A673 (cell line): Measurements from ENCODE around the gene PIERCE2. TPM values are rescaled to one million over a fixed set of nuclear protein-coding genes. Genes with fewer than 3 reads are reported as not detected.

Experiments
- Bru-seq: library from RNA; stranded (reverse); fragments of 400-500 nt; gene quantifications from one replicate; lab custom pipeline; 2021; lab: Mats Ljungman, UMichigan
- BruChase-seq, 2 experiments: library from RNA; stranded (reverse); fragments of 400-500 nt; gene quantifications; one replicate each; lab custom pipeline; 2021; lab: Mats Ljungman, UMichigan
- BruUV-seq: library from RNA; stranded (reverse); fragments of 400-500 nt; replicated peaks from 2 replicates; lab custom pipeline; 2021; lab: Mats Ljungman, UMichigan
- CTCF ChIA-PET: fragments of 300-600 bp; sonication (Branson Sonifier 250); formaldehyde crosslinking; loops from one replicate; lab custom pipeline; 2022; ENCODE audit warnings: antibody characterized with exemption; lab: Charles Lee
- POLR2A ChIA-PET: fragments of 300-600 bp; sonication (Branson Sonifier 250); formaldehyde crosslinking; loops from one replicate; lab custom pipeline; 2022; ENCODE audit warnings: antibody characterized with exemption; ENCODE audit not compliant: low non-redundant PET; lab: Charles Lee
- DNase-seq: peaks from one replicate; pipeline ENCODE4 v3.0.0-alpha.2; 2015; ENCODE audit warnings: low spot score
- H3K27ac ChIP-seq: fragments of 200-600 bp; sonication (generic); 2 replicates; pipeline ENCODE4 v1.5.1; 2016; ENCODE audit warnings: mixed run types, low read depth, mild to moderate bottlenecking, mixed read lengths, antibody characterized with exemption, low read length; ENCODE audit not compliant: poor library complexity, severe bottlenecking
- H3K27me3 ChIP-seq: fragments of 200-600 bp; sonication (generic); replicated peaks from 2 replicates; pipeline ENCODE4 v1.6.1; 2017; ENCODE audit warnings: mixed run types, low read depth, mild to moderate bottlenecking, mixed read lengths, antibody characterized with exemption, low read length; ENCODE audit not compliant: insufficient read depth, poor library complexity
- H3K36me3 ChIP-seq: fragments of 200-600 bp; sonication (generic); 2 replicates; pipeline ENCODE4 v1.6.1; 2016; ENCODE audit warnings: mixed run types, mild to moderate bottlenecking, mixed read lengths, antibody characterized with exemption, low read length; ENCODE audit not compliant: insufficient read depth, poor library complexity, severe bottlenecking
- H3K4me1 ChIP-seq: fragments of 200-600 bp; sonication (generic); 2 replicates; pipeline ENCODE4 v1.6.1; 2017; ENCODE audit warnings: mixed run types, mild to moderate bottlenecking, mixed read lengths, antibody characterized with exemption, low read length; ENCODE audit not compliant: insufficient read depth, poor library complexity, severe bottlenecking
- H3K4me3 ChIP-seq: fragments of 200-600 bp; sonication (generic); 2 replicates; pipeline ENCODE4 v1.5.1; 2016; ENCODE audit warnings: low read depth, mixed run types, mild to moderate bottlenecking, mixed read lengths, low read length; ENCODE audit not compliant: poor library complexity, severe bottlenecking
- H3K9me3 ChIP-seq: fragments of 200-600 bp; sonication (generic); 2 replicates; pipeline ENCODE4 v1.6.1; 2016; ENCODE audit warnings: mixed run types, low read depth, mild to moderate bottlenecking, mixed read lengths, antibody characterized with exemption, low read length; ENCODE audit not compliant: poor library complexity, severe bottlenecking
- CTCF ChIP-seq: fragments of 300-800, 200-600 bp; sonication (generic); conservative IDR thresholded peaks from 2 replicates; pipeline ENCODE4 v1.5.1; 2017; ENCODE audit warnings: low read depth, mild to moderate bottlenecking, antibody characterized with exemption, low read length, moderate library complexity, mixed read lengths
- EZH2 ChIP-seq: fragments of 200-600 bp; sonication (generic); IDR thresholded peaks from 2 replicates; pipeline ENCODE4 v1.6.1; 2017; ENCODE audit warnings: borderline replicate concordance, low read depth, mild to moderate bottlenecking, mixed read lengths, antibody characterized with exemption, low read length; ENCODE audit not compliant: poor library complexity, severe bottlenecking
- intact Hi-C: fragments of 100-400 bp; cut with micrococcal nuclease; formaldehyde crosslinking; loops from one replicate; pipeline ENCODE4 v1.10.0; 2022; ENCODE audit not compliant: unreplicated experiment
- long read RNA-seq: library from polyadenylated mRNA; stranded (forward); transcript quantifications from one replicate; pipeline ENCODE4 v2.0.0, GENCODE V29; 2022
- total RNA-seq: library from RNA; stranded (reverse); gene quantifications from 2 replicates; pipeline ENCODE4 v1.2.3, GENCODE V29; 2021

The PIERCE2 gene
- total RNA-seq (0.86 and 1.7 TPM in 2 replicates), Bru-seq, nascent RNA (percentile 38 among the genes with signal in this experiment), BruChase-seq, experiment 1, labeled RNA remaining after a 2-hour chase (percentile 31 among the genes with signal in this experiment), BruChase-seq, experiment 2, labeled RNA remaining after a 6-hour chase (percentile 36 among the genes with signal in this experiment)
- long read RNA-seq, partial matches to known transcripts: 0 of 2 reads
- long read RNA-seq, other reads (novel, unspliced or antisense): 1 of 2 reads

- peak within 1 kb of the TSS; percentile 69 for H3K27ac ChIP-seq
- intact Hi-C loops: loop anchor here (5.0 kb wide), 1 partner anchor 76 kb away; no protein-coding TSS in a partner anchor
- POLR2A ChIA-PET: interaction anchor here (0.6 kb wide), 2 partner anchors 12 to 51 kb away, joined by 3 to 6 read pairs; no protein-coding TSS in a partner anchor
- peak within 1 kb of the TSS; percentile 82 for H3K4me3 ChIP-seq
- H3K36me3 ChIP-seq: no peaks in the 10 kb centered on the region
- CTCF ChIA-PET: interaction anchor here (1.1 to 1.8 kb wide), 3 partner anchors 27 to 89 kb away, joined by 4 to 6 read pairs (median 5); partner anchors contain the start of genes PIGB and PIGBOS1
- DNase-seq: peak; percentile 95
- no peaks in the 10 kb centered on the region for H3K9me3 ChIP-seq
- H3K4me1 ChIP-seq: peaks cover 13% of the 10 kb centered on the region
- TSS peak; percentile 75 for BruUV-seq
- no peaks in the 10 kb centered on the region for H3K27me3 ChIP-seq
- TF ChIP-seq EZH2 (no peak), CTCF (peak; percentile 67)
These were observed at the start of gene PIERCE2, which contains the start of gene CCPG1 for GRCh38 chr15:55408012-55408928. Gene PIERCE2 (plus strand): TSS chr15:55408495. CDS start chr15:55408769, 274 bp downstream. Gene CCPG1 (minus strand): TSS chr15:55408359. CDS start chr15:55389424, 18,935 bp downstream.

GRCh38 chr15:55360256-55360655 is 48.0 kb upstream of the PIERCE2 start:
- Histone ChIP-seq H3K9me3 (no peaks in the 10 kb centered on the region), H3K4me1 (no peaks in the 10 kb centered on the region), H3K36me3 (no peaks in the 10 kb centered on the region), H3K27me3 (no peaks in the 10 kb centered on the region), H3K27ac (no peak overlapping the region), H3K4me3 (no peak overlapping the region)
- DNase-seq: no peak
- intact Hi-C loops: no loop called here
- ChIA-PET POLR2A (no interaction called here), CTCF (no interaction called here)
- TSS peak; percentile 61 for BruUV-seq
- TF ChIP-seq EZH2 (no peak), CTCF (no peak)

GRCh38 chr15:55361048-55361447 is 47.2 kb upstream of the PIERCE2 start:
- intact Hi-C loops: no loop called here
- ChIA-PET CTCF (no interaction called here), POLR2A (no interaction called here)
- Histone ChIP-seq H3K4me1 (no peaks in the 10 kb centered on the region), H3K9me3 (no peaks in the 10 kb centered on the region), H3K36me3 (no peaks in the 10 kb centered on the region), H3K4me3 (no peak overlapping the region), H3K27ac (no peak overlapping the region), H3K27me3 (no peaks in the 10 kb centered on the region)
- no TSS peak for BruUV-seq
- no peak for TF ChIP-seq EZH2
- no peak for TF ChIP-seq CTCF
- no peak for DNase-seq
